Body of pancreas (tissue), 4 donors: ENCODE results near the gene HAUS6. TPM values are rescaled to one million over a fixed set of nuclear protein-coding genes. Genes with fewer than 3 reads are reported as not detected.
A peak's percentile ranks its signal among the peaks of the same experiment; 100 is the strongest.

Source experiments
- ATAC-seq: fragments of 150-250 bp; one replicate; pipeline ENCODE4 v1.9.1; 2016
- DNase-seq, 4 donors: peaks; one replicate each; pipeline ENCODE4 v3.0.0-alpha.2; 2019
- H3K27ac ChIP-seq, 4 donors: fragments of 200-600 bp; sonication (generic); 1 replicate in 3 of 4; 2 replicates in 1 of 4; pipeline versions ENCODE4 v1.5.1 to v1.6.1; 2016 to 2019; ENCODE audit warnings: mild to moderate bottlenecking in 1 of 4, mixed read lengths in 1 of 4, moderate library complexity in 1 of 4
- H3K27me3 ChIP-seq, 2 donors: fragments of 200-600 bp; sonication (generic); one replicate each; pipeline ENCODE4 v1.6.0; 2016; ENCODE audit warnings: mild to moderate bottlenecking in 1 of 2
- H3K36me3 ChIP-seq, 2 donors: fragments of 200-600 bp; sonication (generic); replicated peaks in 1 of 2; 2 replicates each; pipeline ENCODE4 v1.5.1; 2016; ENCODE audit warnings: low read depth in 2 of 2; ENCODE audit not compliant: insufficient read depth in 1 of 2
- H3K4me1 ChIP-seq: fragments of 200-600 bp; sonication (generic); one replicate; pipeline ENCODE4 v1.6.0; 2016
- H3K4me3 ChIP-seq, 2 donors: fragments of 200-600 bp; sonication (generic); 1 replicate in 1 of 2; 2 replicates in 1 of 2; pipeline ENCODE4 v1.5.1; 2016 to 2019
- H3K9me3 ChIP-seq, 3 donors: fragments of 200-600 bp; sonication (generic); 1 replicate in 2 of 3; 2 replicates in 1 of 3; pipeline ENCODE4 v1.5.1; 2016
- POLR2A ChIP-seq, 3 donors: fragments of 450-650 bp; IDR thresholded peaks; one replicate each; pipeline ENCODE4 v1.6.1; 2016; ENCODE audit warnings: antibody characterized with exemption in 3 of 3, mild to moderate bottlenecking in 2 of 3
- WGBS, 2 donors: methylation state at CpG; one replicate each; pipeline ENCODE4 v1.1.5; 2017; 5-methylcytosine and 5-hydroxymethylcytosine counted together
- intact Hi-C: fragments of 100-400 bp; cut with DNase I; formaldehyde crosslinking; loops from one replicate; pipeline ENCODE4 v1.15.1; 2023
- total RNA-seq, 2 donors: library from RNA; depleted of rRNA; stranded (reverse); fragments of >200 nt; gene quantifications; one replicate each; pipeline ENCODE4 v1.1.0, GENCODE V29; 2016
- TF ChIP-seq, protein P1 (sequence below), 7 experiments: fragments of 450-650 bp in 4 of 7; fragments of 200-600 bp in 3 of 7; sonication (generic) in 3 of 7; IDR thresholded peaks; one replicate each; pipeline ENCODE4 v1.5.1; 2016 to 2019; ENCODE audit warnings: antibody characterized with exemption in 7 of 7

The HAUS6 gene
- total RNA-seq, 2 donors from 2014 or later, result 5.3 to 5.4 TPM

DNA sequence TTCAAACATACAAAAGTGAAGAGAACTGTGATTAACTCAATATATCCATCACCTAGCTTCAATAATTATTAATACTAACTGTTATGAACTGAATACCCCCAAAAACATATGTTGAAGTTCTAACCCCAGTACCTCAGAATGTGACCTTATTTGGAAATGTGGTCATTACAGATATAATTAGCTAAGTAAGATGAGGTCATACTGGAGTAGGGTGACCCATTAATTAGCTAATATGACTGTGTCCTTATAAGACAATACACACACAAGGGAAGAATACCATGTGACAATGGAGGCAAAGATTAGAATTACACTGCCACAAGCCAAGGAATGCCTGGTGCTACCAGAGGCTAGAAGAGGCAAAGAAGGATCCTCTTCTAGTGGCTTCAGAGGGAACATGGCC lies 45.7 kb downstream of the HAUS6 start:
- ATAC-seq, result no peak

DNA sequence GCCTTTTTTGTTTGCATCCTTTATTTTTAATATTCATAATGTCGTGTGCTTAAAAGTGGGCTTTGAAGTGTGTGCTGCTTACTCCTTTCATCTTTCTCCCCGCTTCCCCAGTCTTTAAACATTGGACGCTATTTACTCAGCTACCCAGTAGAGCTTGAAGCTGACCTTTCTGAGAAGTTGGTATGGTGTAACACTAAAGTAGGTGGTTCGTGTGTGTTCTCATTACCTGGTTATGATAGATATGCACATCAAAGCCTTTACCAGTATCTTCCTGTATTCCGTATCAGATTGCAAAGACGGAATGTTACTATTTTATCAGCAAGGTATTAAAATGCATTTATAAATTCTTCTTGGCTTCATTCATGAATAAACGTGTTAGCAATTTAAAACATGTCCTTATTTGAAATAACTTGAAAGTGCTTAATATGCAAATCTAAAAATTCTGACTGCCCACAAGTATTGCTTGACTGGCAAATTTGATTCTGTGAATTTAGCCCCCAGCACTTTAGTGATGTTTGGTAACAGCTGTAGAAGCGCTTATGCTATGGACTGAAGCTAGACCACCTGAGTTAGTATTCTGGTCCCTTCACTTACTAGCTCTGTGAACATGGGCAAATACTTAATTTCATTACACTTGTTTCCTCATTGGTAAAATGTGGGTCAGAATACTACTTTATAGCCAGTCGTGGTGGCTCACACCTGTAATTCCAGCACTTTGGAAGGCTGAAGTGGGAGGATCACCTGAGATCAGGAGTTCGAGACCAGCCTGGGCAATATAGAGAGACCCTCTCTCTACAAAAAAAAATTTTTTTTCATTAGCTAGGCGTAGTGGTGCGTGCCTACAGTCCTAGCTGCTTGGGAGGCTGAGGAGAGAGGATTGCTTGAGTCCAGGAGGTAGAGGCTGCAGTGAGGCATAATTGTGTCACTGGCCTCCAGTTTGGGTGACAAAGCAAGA lies 51.8 kb downstream of the HAUS6 start:
- DNase-seq, result no peak
- H3K36me3 ChIP-seq, result no peaks in the 10 kb centered on the region
- intact Hi-C loops, result no loop called here
- WGBS, 2 donors, result 53 to 56% methylated on average over 12 of the region's 12 CpGs
- no peak for ATAC-seq
- H3K4me1 ChIP-seq, result peaks cover 31% of the 10 kb centered on the region
- no peak for TF ChIP-seq POLR2A (IDR thresholded peaks at IDR 0.05)
- TF ChIP-seq, protein P1, sequence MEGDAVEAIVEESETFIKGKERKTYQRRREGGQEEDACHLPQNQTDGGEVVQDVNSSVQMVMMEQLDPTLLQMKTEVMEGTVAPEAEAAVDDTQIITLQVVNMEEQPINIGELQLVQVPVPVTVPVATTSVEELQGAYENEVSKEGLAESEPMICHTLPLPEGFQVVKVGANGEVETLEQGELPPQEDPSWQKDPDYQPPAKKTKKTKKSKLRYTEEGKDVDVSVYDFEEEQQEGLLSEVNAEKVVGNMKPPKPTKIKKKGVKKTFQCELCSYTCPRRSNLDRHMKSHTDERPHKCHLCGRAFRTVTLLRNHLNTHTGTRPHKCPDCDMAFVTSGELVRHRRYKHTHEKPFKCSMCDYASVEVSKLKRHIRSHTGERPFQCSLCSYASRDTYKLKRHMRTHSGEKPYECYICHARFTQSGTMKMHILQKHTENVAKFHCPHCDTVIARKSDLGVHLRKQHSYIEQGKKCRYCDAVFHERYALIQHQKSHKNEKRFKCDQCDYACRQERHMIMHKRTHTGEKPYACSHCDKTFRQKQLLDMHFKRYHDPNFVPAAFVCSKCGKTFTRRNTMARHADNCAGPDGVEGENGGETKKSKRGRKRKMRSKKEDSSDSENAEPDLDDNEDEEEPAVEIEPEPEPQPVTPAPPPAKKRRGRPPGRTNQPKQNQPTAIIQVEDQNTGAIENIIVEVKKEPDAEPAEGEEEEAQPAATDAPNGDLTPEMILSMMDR (IDR thresholded peaks at IDR 0.05), result no peak
- no peaks in the 10 kb centered on the region for H3K9me3 ChIP-seq
- no peaks in the 10 kb centered on the region for H3K27me3 ChIP-seq
- no peak overlapping the region for H3K27ac ChIP-seq
- H3K4me3 ChIP-seq, result peak overlapping the region in 1 of 2 donors; percentile 98

More for the DNA sequence above, 45.7 kb downstream of the HAUS6 start:
- H3K4me1 ChIP-seq, result peaks cover 5% of the 10 kb centered on the region
- H3K27ac ChIP-seq, result no peak overlapping the region
- H3K9me3 ChIP-seq, result no peaks in the 10 kb centered on the region
- H3K27me3 ChIP-seq, result no peaks in the 10 kb centered on the region
- H3K36me3 ChIP-seq, result peaks cover 3 to 5% of the 10 kb centered on the region in 2 donors
- H3K4me3 ChIP-seq, result no peak overlapping the region
- no peak for DNase-seq
- intact Hi-C loops, result no loop called here
- TF ChIP-seq POLR2A (IDR thresholded peaks at IDR 0.05), result no peak
- TF ChIP-seq, protein P1 (IDR thresholded peaks at IDR 0.05), result no peak

DNA sequence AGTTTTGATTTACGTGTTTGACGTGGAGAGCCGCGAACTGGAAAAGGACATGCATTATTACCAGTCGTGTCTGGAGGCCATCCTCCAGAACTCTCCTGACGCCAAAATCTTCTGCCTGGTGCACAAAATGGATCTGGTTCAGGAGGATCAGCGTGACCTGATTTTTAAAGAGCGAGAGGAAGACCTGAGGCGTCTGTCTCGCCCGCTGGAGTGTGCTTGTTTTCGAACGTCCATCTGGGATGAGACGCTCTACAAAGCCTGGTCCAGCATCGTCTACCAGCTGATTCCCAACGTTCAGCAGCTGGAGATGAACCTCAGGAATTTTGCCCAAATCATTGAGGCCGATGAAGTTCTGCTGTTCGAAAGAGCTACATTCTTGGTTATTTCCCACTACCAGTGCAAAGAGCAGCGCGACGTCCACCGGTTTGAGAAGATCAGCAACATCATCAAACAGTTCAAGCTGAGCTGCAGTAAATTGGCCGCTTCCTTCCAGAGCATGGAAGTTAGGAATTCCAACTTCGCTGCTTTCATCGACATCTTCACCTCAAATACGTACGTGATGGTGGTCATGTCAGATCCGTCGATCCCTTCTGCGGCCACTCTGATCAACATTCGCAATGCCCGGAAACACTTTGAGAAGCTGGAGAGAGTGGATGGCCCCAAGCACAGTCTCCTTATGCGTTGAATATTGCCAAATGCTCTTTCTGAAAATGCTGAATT lies 52.6 kb downstream of the HAUS6 start:
- peak overlapping the region; percentile 71 to 96 (median 86) for H3K27ac ChIP-seq
- WGBS, 2 donors, result 5 to 7% methylated on average over 25 to 33 of the region's 33 CpGs
- intact Hi-C loops, result no loop called here
- no peaks in the 10 kb centered on the region for H3K36me3 ChIP-seq
- TF ChIP-seq, protein P1 (IDR thresholded peaks at IDR 0.05), result no peak
- no peak for TF ChIP-seq POLR2A (IDR thresholded peaks at IDR 0.05)
- peaks cover 31% of the 10 kb centered on the region for H3K4me1 ChIP-seq
- H3K9me3 ChIP-seq, result no peaks in the 10 kb centered on the region
- peak in 1 of 4 donors; percentile 11 for DNase-seq
- H3K27me3 ChIP-seq, result no peaks in the 10 kb centered on the region
- ATAC-seq, result no peak
- H3K4me3 ChIP-seq, result peak overlapping the region; percentile 68 to 98

DNA sequence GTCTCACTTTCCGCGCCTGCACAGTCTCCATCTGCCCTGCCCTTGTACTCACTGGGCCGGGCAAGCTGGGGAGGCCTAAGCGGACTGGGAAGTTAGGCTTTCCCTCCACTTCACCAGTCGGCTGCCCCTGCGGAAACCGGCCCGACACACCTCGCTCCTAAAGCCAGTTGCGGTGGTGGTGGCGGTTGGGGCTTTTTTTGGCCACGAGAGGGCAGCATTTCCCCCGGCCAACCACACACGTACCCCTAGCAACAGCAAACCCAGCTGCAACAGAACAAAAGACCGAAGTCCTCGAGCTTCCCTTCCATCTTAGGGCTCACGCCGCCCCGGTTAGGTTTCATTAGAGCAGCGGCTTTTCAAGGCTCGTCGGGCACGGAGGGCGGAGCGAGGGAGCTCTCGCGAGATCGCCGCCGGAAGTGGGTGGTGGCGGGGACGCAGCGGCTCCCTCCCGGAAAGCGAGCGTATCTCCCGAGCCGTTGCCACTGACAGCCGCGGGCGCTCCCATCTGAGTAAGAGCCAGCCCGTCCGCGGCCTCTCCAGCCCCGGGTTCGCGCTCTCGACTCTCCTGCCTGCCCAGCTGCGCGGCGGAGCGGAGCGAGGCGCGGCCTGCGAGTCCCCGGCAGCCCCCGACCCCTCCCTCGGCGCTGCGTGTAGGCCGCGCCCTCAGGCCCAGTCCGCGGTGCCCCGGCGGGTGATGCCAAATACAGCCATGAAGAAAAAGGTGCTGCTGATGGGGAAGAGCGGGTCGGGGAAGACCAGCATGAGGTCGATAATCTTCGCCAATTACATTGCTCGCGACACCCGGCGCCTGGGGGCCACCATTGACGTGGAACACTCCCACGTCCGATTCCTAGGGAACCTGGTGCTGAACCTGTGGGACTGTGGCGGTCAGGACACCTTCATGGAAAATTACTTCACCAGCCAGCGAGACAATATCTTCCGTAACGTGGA lies 53.5 kb downstream of the HAUS6 start, which contains the start of gene RRAGA:
RRAGA (plus strand) TSS at position 462 of the 951 bp plus-strand sequence; CDS start at position 695, 233 bp downstream.
- TF ChIP-seq, protein P1 (IDR thresholded peaks at IDR 0.05), result peak; percentile 76 to 97 (median 87)
- TF ChIP-seq POLR2A (IDR thresholded peaks at IDR 0.05), result peak; percentile 86 to 97 (median 96)
- Histone ChIP-seq H3K27ac (peak within 1 kb of the TSS; percentile 71 to 96 (median 86)), H3K9me3 (no peaks in the 10 kb centered on the region), H3K36me3 (no peaks in the 10 kb centered on the region), H3K27me3 (no peaks in the 10 kb centered on the region), H3K4me1 (peaks cover 31% of the 10 kb centered on the region), H3K4me3 (peak within 1 kb of the TSS; percentile 68 to 98)
- ATAC-seq (peak; percentile 97), DNase-seq (peak; percentile 94 to 96 (median 95))
- intact Hi-C loops, result no loop called here
- 0 to 1% methylated on average over 23 to 82 of the region's 82 CpGs for WGBS, 2 donors
